DMS79 (cell line): Measurements from ENCODE around the gene CTNNB1.

ENCODE experiments used
- DNase-seq: peaks from one replicate; lab custom pipeline; 2025; lab: John Stamatoyannopoulos, UW

The CTNNB1 gene

DNA sequence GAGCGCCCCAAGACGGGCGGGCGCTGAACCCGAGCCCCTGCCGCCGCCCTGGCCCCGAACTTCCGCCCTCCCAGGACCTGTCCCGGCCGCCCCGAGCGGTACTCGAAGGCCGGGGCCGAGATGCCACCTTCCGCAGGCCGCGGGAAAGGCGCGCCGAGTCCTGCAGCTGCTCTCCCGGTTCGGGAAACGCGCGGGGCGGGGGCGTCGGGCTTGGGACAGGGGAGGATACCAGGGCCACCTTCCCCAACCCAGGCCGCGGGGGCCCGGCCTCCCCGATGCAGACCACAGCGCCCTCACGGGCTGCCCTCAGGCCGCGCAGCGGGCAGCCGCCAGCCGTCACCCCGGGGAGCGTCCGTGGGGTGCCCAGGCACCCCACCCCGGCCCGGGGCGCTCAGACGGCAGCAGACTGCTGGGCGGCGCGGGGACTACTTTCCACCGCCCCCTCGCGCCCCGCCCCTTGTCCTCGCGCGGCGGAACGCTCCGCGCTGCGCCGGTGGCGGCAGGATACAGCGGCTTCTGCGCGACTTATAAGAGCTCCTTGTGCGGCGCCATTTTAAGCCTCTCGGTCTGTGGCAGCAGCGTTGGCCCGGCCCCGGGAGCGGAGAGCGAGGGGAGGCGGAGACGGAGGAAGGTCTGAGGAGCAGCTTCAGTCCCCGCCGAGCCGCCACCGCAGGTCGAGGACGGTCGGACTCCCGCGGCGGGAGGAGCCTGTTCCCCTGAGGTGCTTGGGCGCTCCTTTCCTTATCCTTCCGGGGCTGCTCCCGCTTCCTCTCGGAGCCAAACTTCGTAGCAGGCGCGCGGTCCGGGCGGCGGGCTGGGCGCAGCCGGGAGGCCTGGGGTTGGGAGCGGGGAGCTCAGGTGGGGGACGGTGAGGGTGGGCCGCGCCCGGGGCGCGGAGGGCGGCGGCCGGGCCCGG is at the start of gene CTNNB1:
TSS of gene CTNNB1 (plus strand) at position 556 of the 916 bp plus-strand sequence. CDS start 24,564 bp downstream, outside the sequence.
- peak; percentile 37 for DNase-seq

DNA sequence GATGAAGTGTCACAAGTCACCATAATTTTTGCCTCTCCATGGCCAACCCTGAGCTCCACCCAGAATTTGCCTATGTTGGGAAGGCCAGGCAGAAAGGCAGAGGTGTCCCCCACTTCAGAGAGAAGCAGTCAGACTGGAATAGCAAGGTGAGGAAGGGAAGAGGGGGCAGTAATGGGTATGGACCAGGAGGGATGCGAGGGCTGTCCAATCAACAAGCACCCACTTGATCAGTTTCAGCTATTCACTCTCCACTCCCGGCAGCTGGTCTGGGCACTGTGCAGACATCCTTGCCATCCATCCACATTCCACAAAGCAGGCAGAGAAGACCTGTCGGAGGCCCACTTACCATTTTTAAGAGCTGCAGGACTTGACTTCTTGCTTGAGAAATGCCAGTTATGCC is 43.5 kb upstream of the CTNNB1 start:
- DNase-seq, result no peak

DNA sequence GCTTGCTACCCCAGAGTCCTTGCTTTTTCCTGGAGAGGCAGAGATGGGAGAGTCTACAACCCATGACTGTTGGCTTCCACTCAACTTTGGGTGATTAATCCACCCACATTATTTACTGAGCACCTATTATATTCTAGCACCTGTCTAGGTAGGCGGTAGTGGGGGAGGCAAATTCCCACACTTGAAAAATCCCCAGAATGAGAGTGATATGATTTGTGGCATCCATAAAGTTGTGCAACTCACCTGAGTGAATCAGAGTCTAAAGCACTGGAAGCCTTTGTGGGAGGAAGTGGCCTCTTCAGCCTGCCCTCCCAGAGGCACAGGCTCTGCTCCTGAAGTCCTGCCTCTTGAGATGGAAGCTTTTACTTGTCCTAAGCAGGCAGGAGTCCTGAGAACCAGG is 40.4 kb upstream of the CTNNB1 start:
- no peak for DNase-seq

DNA sequence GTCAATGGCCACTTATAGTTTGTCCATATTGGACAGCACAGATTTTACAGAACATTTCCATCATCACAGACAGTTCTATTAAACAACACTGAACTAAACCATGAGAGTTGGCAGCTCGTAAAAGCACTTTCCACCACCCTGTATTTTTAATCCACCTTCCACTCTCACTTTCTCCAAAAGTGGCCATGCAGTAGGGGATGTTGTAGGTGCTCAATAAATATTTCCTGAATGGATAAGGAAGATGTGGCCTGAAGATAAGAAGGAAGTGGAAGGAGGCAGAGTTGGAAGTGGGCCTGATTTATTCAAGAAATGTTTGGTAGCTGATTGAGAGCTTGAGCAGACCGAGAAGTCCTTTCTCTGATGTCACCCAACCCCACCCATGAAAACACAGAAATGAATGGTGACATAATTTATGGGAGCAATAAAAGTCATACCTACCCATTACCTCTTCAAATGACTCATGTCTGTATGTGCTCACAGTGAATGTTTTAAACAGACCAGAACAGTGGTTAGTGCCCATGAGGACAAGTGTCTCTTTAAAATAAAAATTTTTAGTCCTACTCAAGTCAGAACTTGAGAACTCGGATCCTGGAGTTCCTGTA is 39.6 kb upstream of the CTNNB1 start:
- no peak for DNase-seq

DNA sequence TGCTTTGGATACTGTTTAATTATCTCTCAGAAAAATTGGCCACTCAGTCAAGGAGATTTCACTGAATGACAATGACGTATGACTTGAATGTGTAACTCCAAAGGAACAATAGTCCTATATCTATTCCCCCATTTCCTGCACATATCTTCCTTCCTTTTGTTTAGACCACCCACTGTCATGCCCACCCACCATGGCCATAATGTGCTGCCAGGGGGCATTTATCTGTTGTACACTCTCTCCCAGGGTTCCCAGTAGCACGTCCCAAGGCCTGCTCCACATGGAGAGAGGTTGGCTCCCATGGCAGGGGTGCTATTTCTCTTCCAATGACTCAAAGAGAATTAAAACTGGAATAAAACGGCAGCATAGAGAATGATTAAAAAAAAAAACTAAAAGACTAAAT is 36.8 kb upstream of the CTNNB1 start:
- DNase-seq, result no peak

DNA sequence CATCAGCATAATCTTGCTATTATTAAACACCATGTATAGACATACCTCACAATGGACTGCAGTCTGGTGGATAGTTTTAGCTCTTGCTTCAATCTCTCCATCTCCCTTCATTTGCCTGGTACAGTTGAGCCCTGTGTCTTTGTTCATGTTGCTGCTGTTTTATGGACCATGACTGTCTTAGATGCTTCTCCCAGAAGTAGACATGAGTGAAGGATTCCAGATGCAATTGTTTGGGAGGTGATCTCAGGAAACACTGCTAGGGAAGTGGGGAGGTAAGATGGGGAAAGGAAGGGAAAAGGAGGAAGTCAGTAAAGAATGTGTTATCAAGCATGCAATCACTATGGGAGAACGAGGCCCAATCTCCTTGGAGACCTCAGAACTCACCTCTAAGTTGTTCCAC is 36.3 kb upstream of the CTNNB1 start:
- no peak for DNase-seq

DNA sequence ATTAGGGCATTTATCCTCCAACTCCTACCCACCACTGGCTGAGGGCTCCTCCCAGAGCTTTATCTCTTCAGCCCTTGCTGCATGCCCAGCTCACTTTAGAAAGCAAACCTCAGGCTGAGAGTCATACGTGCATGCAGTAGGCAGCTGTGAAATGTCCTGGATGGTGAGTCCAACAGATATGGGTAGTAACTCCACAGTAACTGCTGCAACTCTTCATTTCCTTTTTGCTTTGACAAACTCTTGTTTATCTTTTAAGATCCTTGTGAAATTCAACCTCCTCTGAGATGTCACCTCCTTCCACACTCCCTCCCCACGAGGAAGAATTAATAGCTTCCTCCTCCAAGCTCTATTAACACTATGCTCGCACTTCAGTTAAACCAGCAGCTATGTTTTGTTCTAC is 35.9 kb upstream of the CTNNB1 start:
- no peak for DNase-seq

DNA sequence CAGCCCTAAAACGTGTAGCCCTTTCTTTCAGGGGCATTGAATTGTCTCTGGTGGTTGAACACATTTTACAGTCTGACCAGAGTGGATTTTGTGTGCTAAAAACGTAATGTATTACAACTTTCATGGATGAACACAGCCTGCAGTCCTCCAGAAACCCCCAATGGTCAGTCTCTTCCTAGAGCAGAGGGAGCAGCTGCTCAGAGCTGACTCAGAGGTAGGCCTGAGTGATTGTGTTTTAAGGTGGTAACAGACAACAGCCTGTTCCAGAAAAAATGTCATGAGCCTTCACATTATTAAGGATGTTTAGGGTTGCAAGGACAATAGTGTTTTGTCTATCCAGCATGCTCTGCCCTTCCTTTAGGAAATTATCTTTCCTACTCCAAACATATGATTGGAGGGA is 34.5 kb upstream of the CTNNB1 start:
- no peak for DNase-seq

DNA sequence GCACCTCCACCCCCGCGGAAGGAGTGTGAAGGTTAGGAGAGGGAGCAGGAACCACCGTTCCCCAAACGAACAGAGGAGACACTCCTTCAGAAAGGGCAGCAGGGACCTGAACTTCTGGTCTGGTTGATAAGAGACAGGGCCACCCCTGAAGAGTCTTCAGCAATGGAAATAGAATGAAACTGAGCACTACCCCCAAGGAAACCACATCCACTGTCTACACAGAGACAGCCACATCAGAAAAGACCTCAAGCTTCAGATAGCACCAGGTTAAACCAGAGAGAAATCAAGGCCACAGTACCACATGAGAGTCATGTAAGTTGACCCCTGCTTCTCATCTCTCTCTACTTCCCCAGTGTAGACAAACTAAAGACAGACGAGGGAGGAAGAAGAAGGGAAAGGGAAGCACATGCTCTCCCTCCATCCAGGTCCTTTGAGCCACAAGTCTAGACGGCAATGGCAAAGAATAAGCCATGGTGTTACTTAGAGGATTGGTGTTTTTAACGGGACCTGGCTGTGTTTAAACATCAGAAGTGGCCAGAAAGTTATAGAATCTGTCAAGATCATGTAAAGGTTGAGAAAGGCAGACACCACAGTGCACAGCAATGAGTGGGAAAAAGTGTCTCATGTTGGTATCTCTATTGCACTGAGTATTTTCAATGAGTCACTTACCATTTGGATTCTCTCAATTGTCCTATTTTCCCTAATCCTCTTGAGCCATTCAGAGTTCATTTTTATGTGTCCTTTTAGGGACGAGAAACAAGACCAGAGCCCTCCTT is 31.4 kb upstream of the CTNNB1 start:
- DNase-seq, result no peak

DNA sequence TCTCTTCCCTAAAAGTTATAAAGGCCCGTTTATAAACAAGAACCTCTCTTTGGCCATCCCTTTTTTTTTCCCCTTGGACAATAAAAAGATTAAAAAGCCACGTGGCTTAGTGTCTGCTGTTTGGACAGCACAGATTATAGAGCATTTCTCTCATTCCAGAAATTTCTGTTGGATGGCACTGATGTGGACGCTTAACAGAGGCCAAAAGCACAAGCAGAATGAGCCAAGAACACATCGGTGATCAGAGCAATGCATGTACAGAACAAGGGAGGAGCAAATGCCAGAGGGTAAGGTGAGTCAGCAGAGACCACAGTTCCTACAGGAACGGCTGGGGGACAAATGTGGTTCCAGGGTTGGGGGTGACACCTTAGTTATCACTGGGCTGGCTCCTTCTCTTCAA is 30.3 kb upstream of the CTNNB1 start:
- DNase-seq, result no peak

DNA sequence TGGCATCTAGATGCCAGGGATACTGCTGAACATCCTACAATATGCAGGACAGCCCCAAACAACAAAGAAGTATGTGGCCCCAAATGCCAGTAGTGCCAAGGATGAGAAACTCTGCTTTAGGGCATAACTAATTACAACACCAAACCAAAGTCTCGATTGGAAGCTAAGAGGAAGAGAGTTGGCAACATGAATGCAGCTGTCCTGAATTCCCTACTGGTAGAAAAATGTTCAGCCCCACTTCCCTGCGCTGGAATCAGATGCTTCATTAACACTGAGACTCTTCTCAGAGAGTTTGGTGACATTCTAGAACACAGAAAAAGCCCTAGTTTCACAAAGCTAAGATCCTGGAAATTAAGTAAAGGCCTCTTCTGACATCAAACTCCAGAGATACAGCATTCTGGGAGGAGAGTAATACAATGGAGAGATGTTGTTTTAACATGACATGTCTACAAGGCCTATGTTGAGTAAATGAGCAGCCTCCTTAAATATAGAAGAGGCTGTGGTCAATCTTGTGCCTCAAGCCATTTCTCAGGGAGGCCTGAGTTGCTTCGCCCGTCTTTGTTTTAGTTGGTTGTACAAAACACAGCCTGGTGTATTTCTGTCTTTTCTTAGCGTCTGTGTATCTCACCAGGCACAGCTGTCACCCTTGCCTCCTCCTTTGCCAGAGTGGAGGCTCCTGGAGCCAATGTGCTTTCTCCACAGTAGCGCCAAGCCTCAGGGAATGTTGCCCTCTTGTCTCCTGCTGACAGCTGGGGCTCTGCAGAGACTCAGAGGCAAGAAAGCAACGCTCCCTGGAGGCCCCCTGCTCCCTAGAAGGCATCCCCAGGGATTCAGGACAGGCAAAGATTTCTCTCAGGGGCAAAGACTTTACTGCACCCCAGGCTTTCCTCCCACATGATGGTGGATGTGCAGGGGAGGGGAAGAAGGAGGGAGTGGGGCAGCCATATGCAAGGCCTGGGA is 25.1 kb upstream of the CTNNB1 start:
- no peak for DNase-seq

DNA sequence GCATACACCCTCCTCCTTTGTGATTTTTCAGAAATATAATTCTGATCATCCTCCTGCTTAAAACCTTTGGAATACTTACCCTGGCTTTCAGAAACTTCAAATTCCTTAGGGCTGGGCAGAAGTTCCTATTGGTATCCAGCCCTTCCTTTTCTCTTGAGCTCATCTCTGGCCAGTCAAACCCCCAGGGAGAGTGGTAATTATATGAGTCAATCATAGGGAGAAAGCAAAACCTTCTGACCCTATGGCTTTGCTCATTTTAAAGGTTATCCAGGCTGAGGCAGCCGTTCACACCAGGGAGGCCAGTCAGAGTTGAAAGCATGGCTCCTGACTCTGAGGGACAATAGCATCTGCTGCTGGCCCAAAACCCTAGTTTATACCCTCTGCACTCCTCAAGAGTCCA is 23.9 kb upstream of the CTNNB1 start:
- no peak for DNase-seq

DNA sequence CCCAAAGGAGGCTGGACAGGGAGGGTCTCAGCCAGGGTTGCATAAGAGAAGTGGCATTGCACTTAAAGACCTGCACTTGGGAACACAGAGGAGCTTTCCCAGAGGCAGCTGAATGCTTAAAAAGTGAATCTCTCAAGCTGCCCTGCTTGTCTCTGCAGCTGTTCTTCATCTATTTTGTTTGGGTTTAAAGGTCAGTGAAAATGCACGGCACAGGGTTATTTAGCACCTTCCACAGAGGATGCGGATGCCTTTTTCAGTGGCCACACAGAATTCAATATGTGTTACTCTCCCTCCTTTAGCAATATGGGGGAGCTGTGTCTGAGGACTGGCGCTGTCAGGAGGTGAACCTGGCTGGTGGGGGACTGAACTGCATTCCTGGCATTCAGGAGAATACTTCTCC is 22.7 kb upstream of the CTNNB1 start:
- no peak for DNase-seq

DNA sequence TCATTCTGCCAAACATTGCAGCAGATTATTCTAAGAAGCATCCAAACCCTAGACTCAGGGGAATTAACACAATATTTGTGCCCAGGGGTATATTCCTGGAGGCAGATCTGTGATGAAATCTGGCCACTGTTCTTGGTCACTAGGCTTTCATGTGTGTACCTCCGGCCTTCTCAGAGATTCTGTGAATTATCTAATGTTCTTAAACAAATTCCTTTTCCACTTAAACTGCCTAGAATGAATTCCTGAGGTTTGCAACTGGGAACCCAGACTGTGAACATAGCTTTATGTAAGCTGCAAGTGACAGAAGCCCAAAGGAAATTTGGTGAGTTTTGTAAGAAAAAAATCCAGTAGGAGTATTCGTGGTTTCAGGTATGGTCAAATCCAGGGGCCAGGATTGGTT is 20.7 kb upstream of the CTNNB1 start:
- no peak for DNase-seq

DNA sequence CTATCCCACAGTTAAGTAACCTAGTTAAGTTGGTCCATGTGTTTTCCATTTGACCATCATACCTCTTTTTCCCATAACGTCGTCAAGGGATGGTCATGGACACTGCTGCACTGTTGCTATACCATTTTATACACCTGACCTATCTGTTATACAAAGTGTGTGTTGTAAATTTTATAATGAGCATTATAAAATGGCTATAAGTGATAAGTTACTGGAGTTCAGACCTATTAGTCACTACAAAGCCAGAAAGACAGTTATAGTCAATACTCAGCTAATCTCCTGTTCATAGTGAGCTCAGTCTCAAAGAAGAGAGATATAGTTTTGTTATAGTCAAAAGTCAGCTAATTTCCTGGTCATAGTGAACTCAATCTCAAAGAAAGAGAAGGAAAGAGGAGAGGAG is 18.9 kb upstream of the CTNNB1 start:
- DNase-seq, result no peak

DNA sequence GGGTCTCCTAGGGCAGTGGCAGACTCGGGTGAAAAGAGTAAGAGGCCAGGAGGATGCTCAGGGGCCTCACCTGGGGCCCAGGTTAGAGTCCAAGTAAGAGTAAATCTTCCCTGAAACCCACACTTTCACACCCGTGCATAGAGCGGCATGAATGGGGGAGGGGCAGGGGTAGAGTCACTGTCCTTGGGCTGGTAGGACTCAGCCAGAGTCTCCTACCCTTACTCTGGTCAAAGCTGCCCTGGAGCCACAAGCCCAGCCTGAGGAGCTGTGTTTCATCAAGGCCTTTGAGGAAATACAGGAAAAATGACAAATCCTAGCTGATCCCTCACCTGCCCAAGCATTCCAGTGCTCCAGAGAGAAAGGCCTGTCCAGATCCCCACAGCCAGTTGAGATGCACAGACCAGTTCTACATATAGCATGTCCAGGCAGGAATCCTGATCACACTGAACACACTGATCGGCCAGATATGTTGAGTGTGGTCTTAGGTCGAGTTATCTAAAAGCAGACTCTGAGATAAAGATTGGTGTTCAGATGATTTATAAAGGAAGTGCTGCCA is 16.7 kb upstream of the CTNNB1 start:
- DNase-seq, result no peak

DNA sequence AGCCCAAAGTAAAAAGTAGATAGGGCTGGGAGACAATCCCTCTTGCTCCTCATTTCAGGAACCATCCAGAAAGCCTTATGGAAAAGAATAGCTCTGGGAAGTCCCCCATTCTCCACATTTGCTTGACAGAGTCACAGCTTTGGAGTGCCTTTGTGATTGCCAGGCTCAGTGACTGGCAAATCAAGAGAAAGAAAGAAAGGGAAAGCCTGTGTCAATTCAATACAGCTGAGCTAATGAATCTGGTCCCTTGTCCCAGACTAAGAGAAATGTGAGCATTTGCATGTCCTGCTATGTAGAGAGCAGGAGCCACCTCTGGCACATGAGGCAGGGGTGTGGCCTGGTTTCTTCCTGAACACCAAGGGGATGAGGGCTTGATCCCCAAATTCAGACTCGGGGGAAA is 14.9 kb upstream of the CTNNB1 start:
- DNase-seq, result no peak

DNA sequence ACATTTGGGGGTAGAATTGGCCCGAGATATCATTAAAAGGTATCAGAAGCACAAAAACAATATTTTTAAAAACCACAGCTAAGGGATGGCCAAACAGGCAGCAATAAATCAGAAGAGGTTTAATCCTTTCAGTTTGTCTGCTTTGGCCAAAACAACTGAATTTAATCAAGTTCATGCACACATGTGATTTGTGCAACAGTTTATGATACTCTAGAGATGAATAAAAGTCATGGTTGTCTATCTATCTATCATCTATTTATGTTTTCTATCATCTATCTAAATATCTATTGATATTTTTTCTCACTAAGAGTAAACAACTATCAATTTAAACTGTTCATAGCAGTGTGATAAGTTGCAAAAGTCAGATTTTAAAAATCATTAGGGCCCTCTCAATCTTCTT is 13.0 kb upstream of the CTNNB1 start:
- DNase-seq, result no peak

DNA sequence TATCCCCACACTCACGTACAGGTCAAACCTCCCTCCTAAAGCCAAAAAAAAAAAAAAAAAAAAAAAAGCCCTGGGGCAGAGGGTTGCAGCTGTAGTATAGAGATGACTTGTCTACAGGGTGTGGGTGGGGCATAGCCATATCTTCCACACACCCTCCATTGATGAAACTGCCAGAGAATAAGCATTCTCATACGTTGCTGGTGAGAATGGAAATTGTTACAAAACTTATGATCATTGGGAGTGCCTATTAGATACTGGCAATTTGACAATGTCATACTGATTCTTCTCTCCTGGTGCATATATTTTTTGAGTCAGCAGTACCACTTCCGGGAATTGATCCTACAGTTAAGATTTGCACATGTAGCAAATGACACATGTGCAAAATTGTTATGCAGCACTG is 11.0 kb upstream of the CTNNB1 start:
- no peak for DNase-seq

DNA sequence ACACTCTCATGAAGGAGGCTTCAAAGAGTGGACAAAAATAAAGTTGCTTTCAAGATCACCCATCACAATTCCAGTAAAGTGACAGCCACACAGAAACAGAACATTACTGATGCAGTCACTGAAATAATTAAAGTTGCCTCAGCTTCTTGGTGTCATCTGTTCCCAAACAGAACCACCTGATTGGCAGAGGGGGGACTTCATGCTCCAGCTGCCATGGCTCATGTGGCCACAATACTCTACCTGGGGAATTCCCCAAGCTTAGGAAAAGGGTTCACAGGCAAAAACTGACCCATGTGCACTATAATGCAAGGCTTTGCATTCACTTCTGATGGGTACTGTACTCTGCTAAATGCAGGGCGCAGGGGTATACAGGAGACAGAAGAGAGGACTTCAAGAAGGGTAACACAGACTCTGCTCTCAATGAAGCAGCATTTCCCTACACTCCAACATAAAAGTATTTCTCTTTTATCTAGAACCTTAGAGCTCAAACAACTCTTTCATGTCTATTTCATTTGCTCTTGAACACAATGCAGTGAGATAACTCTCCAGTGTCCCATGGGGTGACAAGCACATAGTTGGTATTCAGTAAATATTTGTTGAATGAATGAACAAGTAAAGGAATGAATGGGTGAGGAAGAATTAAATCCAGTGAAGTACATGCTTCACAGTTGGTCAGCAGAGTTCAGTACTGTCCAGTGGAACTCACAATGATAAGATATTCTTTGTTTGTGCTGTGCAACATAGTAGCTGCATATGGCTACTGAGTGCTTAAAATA is 8.6 kb upstream of the CTNNB1 start:
- DNase-seq, result no peak

DNA sequence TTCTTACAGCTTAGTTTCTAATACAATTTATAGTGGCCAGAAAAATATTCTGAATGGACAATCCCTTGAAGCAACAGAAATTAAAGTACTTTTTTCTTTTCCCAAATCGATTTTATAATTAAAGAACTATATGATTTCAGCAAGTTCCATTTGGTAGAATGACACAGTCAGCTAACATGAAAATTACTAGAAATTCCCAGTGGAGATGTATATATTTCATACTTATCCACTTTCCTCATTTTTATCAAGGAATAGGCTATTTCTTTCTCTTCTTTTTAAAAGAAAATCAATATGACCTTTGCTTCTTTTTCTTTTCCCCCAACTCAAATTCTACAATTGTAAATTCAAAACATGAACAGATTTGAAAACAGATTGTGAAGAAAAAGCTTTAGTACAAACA is 6.4 kb upstream of the CTNNB1 start:
- no peak for DNase-seq
